HepG2 (cell line): ENCODE results near the gene PPP1R14D. TPM values are rescaled to one million over a fixed set of nuclear protein-coding genes. Genes with fewer than 3 reads are reported as not detected.

Source experiments
- ATAC-seq: fragments of 200-7000 bp; cut with Tn5 transposase; 3 replicates; pipeline ENCODE4 v1.9.1; 2020; ENCODE audit warnings: mild to moderate bottlenecking, moderate library complexity
- BruUV-seq: library from RNA; stranded (reverse); fragments of 400-500 nt; replicated peaks from 2 replicates; lab custom pipeline; 2021; lab: Mats Ljungman, UMichigan
- CTCF ChIA-PET: fragments of 300-600 bp; formaldehyde crosslinking; extraction: SDS; loops from one replicate; lab custom pipeline; 2021; ENCODE audit warnings: low total read pairs, inconsistent platforms, low intra/inter-chr PET ratio; lab: Yijun Ruan, JAX
- POLR2A ChIA-PET: fragments of 350-600 bp; sonication (Branson Sonifier 250); formaldehyde crosslinking; loops from one replicate; lab custom pipeline; 2020; ENCODE audit warnings: antibody characterized with exemption, inconsistent platforms; lab: Yijun Ruan, JAX
- DNase-seq: peaks from one replicate; pipeline ENCODE4 v3.0.0-alpha.2; 2015; ENCODE audit warnings: low spot score
- FAIRE-seq: peaks from 3 replicates; lab custom pipeline; 2011; peaks lifted over from hg19 to GRCh38; lab: Jason Lieb, UNC
- H2AFZ ChIP-seq: one replicate; pipeline ENCODE4 v1.6.1; 2011; ENCODE audit warnings: low read length, inconsistent platforms
- H3K27ac ChIP-seq: fragments of 300-600 bp; 3 replicates; pipeline ENCODE4 v1.8.0; 2011; ENCODE audit warnings: mixed run types, mild to moderate bottlenecking, mixed read lengths, low read length, inconsistent platforms; ENCODE audit not compliant: insufficient read depth; ENCODE audit errors: extremely low read length
- H3K27me3 ChIP-seq, 2 experiments: fragments of 200-600 bp in 1 of 2; 2 replicates in 1 of 2; 3 replicates in 1 of 2; pipeline versions ENCODE4 v1.6.0 to v1.8.0; 2011; ENCODE audit warnings: low read length in 2 of 2, mild to moderate bottlenecking in 2 of 2, moderate library complexity in 2 of 2, inconsistent platforms in 1 of 2; ENCODE audit not compliant: insufficient read depth in 2 of 2, control insufficient read depth in 1 of 2
- H3K36me3 ChIP-seq, 2 experiments: fragments of 200-600 bp in 1 of 2; replicated peaks in 1 of 2; 2 replicates in 1 of 2; 3 replicates in 1 of 2; pipeline versions ENCODE4 v1.5.1 to v1.8.0; 2011; ENCODE audit warnings: low read length in 2 of 2, inconsistent platforms in 1 of 2; ENCODE audit not compliant: insufficient read depth in 2 of 2, control insufficient read depth in 1 of 2
- H3K4me1 ChIP-seq: 2 replicates; pipeline ENCODE4 v1.5.1; 2012; ENCODE audit warnings: low read length, inconsistent platforms; ENCODE audit not compliant: insufficient read depth
- H3K4me2 ChIP-seq: 2 replicates; pipeline ENCODE4 v1.6.0; 2011; ENCODE audit warnings: low read depth, low read length, inconsistent platforms
- H3K4me3 ChIP-seq, 3 experiments: fragments of 200-600 bp in 1 of 3; sonication (generic), shearing (Covaris generic) in 1 of 3; replicated peaks in 1 of 3; 2 replicates each; pipeline ENCODE4 v1.5.1; 2011 to 2016; ENCODE audit warnings: low read length in 3 of 3, inconsistent platforms in 2 of 3, low read depth in 2 of 3, mild to moderate bottlenecking in 2 of 3, control low read depth in 1 of 3, mixed read lengths in 1 of 3; ENCODE audit not compliant: insufficient read depth in 1 of 3
- H3K79me2 ChIP-seq: one replicate; pipeline ENCODE4 v1.6.1; 2011; ENCODE audit warnings: low read length, inconsistent platforms; ENCODE audit not compliant: insufficient read depth
- H3K9ac ChIP-seq: 2 replicates; pipeline ENCODE4 v1.6.0; 2011; ENCODE audit warnings: mild to moderate bottlenecking, low read depth, low read length, inconsistent platforms; ENCODE audit not compliant: insufficient read depth
- H3K9me3 ChIP-seq: 2 replicates; pipeline ENCODE4 v1.5.1; 2012; ENCODE audit warnings: mild to moderate bottlenecking, low read length
- H4K20me1 ChIP-seq: 2 replicates; pipeline ENCODE4 v1.6.0; 2011; ENCODE audit warnings: inconsistent platforms, mild to moderate bottlenecking, low read length, moderate library complexity; ENCODE audit not compliant: insufficient read depth
- ATF2 ChIP-seq: sonication (generic); formaldehyde crosslinking; IDR thresholded peaks from 2 replicates; pipeline ENCODE4 v1.4.0; 2020; ENCODE audit warnings: missing genetic modification reagents
- CBX1 ChIP-seq: IDR thresholded peaks from one replicate; pipeline ENCODE4 v1.6.1; 2016; ENCODE audit warnings: antibody characterized with exemption, low read depth
- NFIB ChIP-seq: sonication (generic); formaldehyde crosslinking; IDR thresholded peaks from 2 replicates; pipeline ENCODE4 v1.9.0; 2021; ENCODE audit warnings: missing genetic modification reagents, mild to moderate bottlenecking, borderline replicate concordance
- TP53 ChIP-seq: sonication (generic); formaldehyde crosslinking; conservative IDR thresholded peaks from 2 replicates; pipeline ENCODE4 v1.4.0; 2020; ENCODE audit warnings: missing genetic modification reagents
- ZNF263 ChIP-seq: sonication (generic); formaldehyde crosslinking; IDR thresholded peaks from 2 replicates; pipeline ENCODE4 v1.4.0; 2020; ENCODE audit warnings: missing genetic modification reagents
- ZNF432 ChIP-seq: sonication (generic); formaldehyde crosslinking; IDR thresholded peaks from 2 replicates; pipeline ENCODE4 v1.5.0; 2020; ENCODE audit warnings: missing genetic modification reagents, mild to moderate bottlenecking, borderline replicate concordance
- ZNF773 ChIP-seq: sonication (generic); formaldehyde crosslinking; IDR thresholded peaks from 2 replicates; pipeline ENCODE4 v1.4.0; 2020; ENCODE audit warnings: missing genetic modification reagents, borderline replicate concordance
- WGBS: methylation state at CpG from one replicate; pipeline ENCODE4 v1.1.6; 2017; ENCODE audit warnings: low lambda C conversion rate; 5-methylcytosine and 5-hydroxymethylcytosine counted together
- in situ Hi-C: cut with HindIII; loops from 2 replicates; pipeline ENCODE4 v1.10.0; 2017; ENCODE audit warnings: low pct_unique_long_range_greater_than_20kb; ENCODE audit not compliant: extremely low pct_ligation_motif_present
- intact Hi-C: fragments of 100-400 bp; cut with micrococcal nuclease; formaldehyde crosslinking; loops from one replicate; pipeline ENCODE4 v1.10.0; 2022; ENCODE audit not compliant: unreplicated experiment
- polyA plus RNA-seq, 8 experiments: library from polyadenylated mRNA; depleted of rRNA in 3 of 8; stranded (reverse) in 7 of 8; unstranded in 1 of 8; fragments of >200 nt; fragmentation: Illumina TruSeq in 4 of 8; extraction: Trizol in 4 of 8; gene quantifications; 2 replicates each; pipeline versions ENCODE4 v1.2.1 to v1.2.3, GENCODE V29; 2011 to 2016; ENCODE audit warnings: low read depth in 4 of 8, missing spikeins in 1 of 8, mixed read lengths in 1 of 8; ENCODE audit not compliant: insufficient read depth in 1 of 8
- total RNA-seq, 5 experiments: library from RNA; depleted of rRNA; stranded (reverse); fragments of >200 nt; fragmentation: Illumina TruSeq; extraction: Trizol; gene quantifications; 2 replicates each; pipeline ENCODE4 v1.2.3, GENCODE V29; 2016; ENCODE audit warnings: low read depth in 1 of 5
- TF ChIP-seq, protein P1 (sequence below): sonication (generic); formaldehyde crosslinking; conservative IDR thresholded peaks from 2 replicates; pipeline ENCODE4 v1.4.0; 2020; ENCODE audit warnings: missing genetic modification reagents

Gene PPP1R14D
- total and polyA plus RNA-seq, 2 of the 13 experiments (the other 11 are each of a cell fraction or from before 2014, with no cell fraction given): 0.53 to 0.55 TPM

DNA sequence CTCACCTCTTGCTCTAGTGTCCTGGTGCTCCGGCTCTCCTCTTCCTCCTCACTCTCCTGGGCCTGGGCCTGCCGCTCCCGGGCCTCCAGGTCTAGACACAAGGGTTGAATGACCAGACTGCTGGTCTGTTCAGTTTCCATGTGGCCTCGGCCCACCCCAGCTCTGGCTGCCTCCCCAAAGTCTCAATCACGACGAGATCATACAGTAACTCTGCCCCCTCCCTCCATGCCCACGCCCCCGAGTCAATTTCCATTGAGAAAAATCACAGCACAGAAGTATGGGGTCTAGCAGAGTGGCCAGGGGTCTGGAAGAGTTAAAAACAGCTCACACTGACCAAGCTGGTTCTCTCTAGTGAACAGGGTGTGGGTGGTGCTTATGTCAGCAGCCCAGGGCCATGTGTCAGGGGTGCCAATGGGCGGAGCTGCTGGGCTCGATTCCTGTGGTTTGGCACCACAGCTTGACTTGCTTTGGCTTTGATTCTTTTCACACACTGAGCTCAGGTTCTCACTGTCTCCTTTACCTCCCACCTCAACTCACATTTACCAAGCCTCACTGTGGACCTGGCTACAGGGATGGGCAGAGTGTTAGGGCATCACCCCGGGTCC lies 51.9 kb downstream of the PPP1R14D start (continued):
- no peak for TF ChIP-seq ATF2
- TF ChIP-seq ZNF432 (CRISPR knock-in tag): no peak
- TF ChIP-seq, protein P1, sequence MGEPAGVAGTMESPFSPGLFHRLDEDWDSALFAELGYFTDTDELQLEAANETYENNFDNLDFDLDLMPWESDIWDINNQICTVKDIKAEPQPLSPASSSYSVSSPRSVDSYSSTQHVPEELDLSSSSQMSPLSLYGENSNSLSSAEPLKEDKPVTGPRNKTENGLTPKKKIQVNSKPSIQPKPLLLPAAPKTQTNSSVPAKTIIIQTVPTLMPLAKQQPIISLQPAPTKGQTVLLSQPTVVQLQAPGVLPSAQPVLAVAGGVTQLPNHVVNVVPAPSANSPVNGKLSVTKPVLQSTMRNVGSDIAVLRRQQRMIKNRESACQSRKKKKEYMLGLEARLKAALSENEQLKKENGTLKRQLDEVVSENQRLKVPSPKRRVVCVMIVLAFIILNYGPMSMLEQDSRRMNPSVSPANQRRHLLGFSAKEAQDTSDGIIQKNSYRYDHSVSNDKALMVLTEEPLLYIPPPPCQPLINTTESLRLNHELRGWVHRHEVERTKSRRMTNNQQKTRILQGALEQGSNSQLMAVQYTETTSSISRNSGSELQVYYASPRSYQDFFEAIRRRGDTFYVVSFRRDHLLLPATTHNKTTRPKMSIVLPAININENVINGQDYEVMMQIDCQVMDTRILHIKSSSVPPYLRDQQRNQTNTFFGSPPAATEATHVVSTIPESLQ (CRISPR knock-in tag): no peak
- TF ChIP-seq NFIB (CRISPR knock-in tag): no peak
- TF ChIP-seq CBX1: no peak

DNA sequence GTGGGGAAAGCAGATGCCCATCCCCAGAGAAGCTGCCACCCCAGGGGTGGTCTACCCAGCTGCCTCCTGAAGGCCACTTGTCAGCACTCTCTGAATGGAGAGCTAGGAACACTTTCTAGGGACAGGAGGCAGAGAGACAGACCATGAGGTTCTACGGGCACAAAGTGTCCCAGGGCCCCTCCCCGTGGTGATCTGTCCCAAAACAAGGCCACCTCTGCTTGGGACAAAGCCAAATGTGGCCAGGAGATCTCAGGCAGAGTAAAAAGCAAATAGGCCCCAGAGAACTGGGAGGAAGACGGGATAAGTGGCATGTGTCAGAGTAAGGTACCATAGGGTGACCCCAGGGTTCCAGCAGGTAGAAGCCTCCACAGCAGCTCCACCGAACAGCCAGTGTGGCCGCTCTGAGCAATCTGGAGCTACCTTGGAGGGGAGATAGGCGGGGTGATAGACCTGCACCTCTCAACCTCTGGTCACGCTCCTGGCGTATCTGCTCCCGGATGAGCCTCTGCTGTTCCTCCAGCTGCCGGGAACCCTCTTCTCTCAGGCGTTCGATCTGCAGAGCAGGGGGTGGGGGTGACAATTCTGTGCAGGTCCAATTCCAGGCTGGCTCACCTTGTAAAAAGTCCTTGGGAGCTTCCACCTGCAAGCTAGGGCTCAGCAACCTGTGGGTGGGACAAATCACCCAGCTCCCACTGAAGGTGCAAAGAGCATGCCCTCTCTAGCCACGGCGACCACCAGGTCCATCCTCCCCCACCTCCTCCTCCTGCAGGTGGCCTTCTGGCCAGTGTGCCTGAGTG lies 52.6 kb downstream of the PPP1R14D start:
- Histone ChIP-seq H3K36me3 (peaks cover 33 to 67% of the 10 kb centered on the region in 2 experiments; a peak in 4 of 5 replicates), H3K9me3 (no peaks in the 10 kb centered on the region), H3K79me2 (no peaks in the 10 kb centered on the region), H3K27me3 (no peaks in the 10 kb centered on the region), H4K20me1 (no peaks in the 10 kb centered on the region), H3K4me1 (no peaks in the 10 kb centered on the region), H3K4me2 (no peak overlapping the region), H2AFZ (no peak overlapping the region), H3K27ac (no peak overlapping the region), H3K4me3 (no peak overlapping the region), H3K9ac (no peak overlapping the region)
- TF ChIP-seq, protein P1 (CRISPR knock-in tag): no peak
- TF ChIP-seq ZNF773 (CRISPR knock-in tag) (no peak), ZNF263 (peak; percentile 66), TP53 (CRISPR knock-in tag) (no peak)
- intact Hi-C loops (no loop called here), in situ Hi-C loops (no loop called here)
- ChIA-PET POLR2A (no interaction called here), CTCF (no interaction called here)
- FAIRE-seq (no peak), ATAC-seq (no peak), DNase-seq (no peak)
- 90% methylated on average over 7 of the region's 14 CpGs for WGBS
- no TSS peak for BruUV-seq
